Small intestine (tissue), 7 donors: ENCODE results near the gene FIGNL2. TPM values are rescaled to one million over a fixed set of nuclear protein-coding genes. Genes with fewer than 3 reads are reported as not detected.

Source experiments
- DNase-seq, 2 donors: peaks; one replicate each; pipeline versions ENCODE4 v3.0.0 to v3.0.0-alpha.2; 2013
- FAIRE-seq: peaks from 2 replicates; lab custom pipeline; 2012; peaks lifted over from hg19 to GRCh38; lab: Jason Lieb, UNC
- H3K27ac ChIP-seq, 3 donors: one replicate each; pipeline ENCODE4 v1.5.1; 2013; ENCODE audit warnings: low read length in 2 of 3, mild to moderate bottlenecking in 2 of 3, control low read depth in 1 of 3, inconsistent platforms in 1 of 3, low read depth in 1 of 3, moderate library complexity in 1 of 3
- H3K27me3 ChIP-seq, 3 donors: one replicate each; pipeline ENCODE4 v1.6.1; 2013; ENCODE audit warnings: low read length in 3 of 3, inconsistent platforms in 1 of 3; ENCODE audit not compliant: control insufficient read depth in 3 of 3, insufficient read depth in 3 of 3
- H3K36me3 ChIP-seq, 3 donors: one replicate each; pipeline ENCODE4 v1.6.1; 2013; ENCODE audit warnings: low read length in 3 of 3, inconsistent platforms in 1 of 3, low read depth in 1 of 3, mild to moderate bottlenecking in 1 of 3, moderate library complexity in 1 of 3; ENCODE audit not compliant: control insufficient read depth in 3 of 3, insufficient read depth in 2 of 3
- H3K4me1 ChIP-seq, 3 donors: one replicate each; pipeline ENCODE4 v1.6.1; 2013; ENCODE audit warnings: low read length in 2 of 3, inconsistent platforms in 1 of 3, low read depth in 1 of 3, mild to moderate bottlenecking in 1 of 3, moderate library complexity in 1 of 3; ENCODE audit not compliant: control insufficient read depth in 3 of 3, insufficient read depth in 2 of 3
- H3K4me3 ChIP-seq, 3 donors: one replicate each; pipeline ENCODE4 v1.5.1; 2013; ENCODE audit warnings: low read length in 3 of 3, control low read depth in 1 of 3, inconsistent platforms in 1 of 3, low read depth in 1 of 3, mild to moderate bottlenecking in 1 of 3, moderate library complexity in 1 of 3
- H3K9me3 ChIP-seq, 2 donors: one replicate each; pipeline ENCODE4 v1.6.1; 2013; ENCODE audit warnings: low read depth in 1 of 2, low read length in 1 of 2; ENCODE audit not compliant: control insufficient read depth in 2 of 2, insufficient read depth in 1 of 2
- WGBS, 3 donors: extraction: QIAGEN DNeasy Blood & Tissue Kit; methylation state at CpG; one replicate each; pipeline ENCODE4 v1.1.7; 2013; 5-methylcytosine and 5-hydroxymethylcytosine counted together
- polyA plus RNA-seq, 4 donors: library from polyadenylated mRNA; stranded (reverse) in 3 of 4; unstranded in 1 of 4; fragments of 200-250 nt in 3 of 4; fragments of 120-200 nt in 1 of 4; gene quantifications; one replicate each; pipeline versions ENCODE4 v1.2.1 to v1.2.3, GENCODE V29; 2013
- donor health status: healthy with polysubstance abuse.
- donor health status: control.
- donor health status: control.
- donor health status: Bipolar disorder and iron deficiency.
- donor health status: healthy.

FIGNL2 gene
- polyA plus RNA-seq, 4 donors = 0.39 to 0.41 TPM; not detected in 2

GRCh38 chr12:51855586-51856428 lies 7.3 kb upstream of the FIGNL2 start:
- H3K9me3 ChIP-seq = no peaks in the 10 kb centered on the region
- no peak overlapping the region for H3K27ac ChIP-seq
- peaks cover 0 to 32% (median 0%) of the 10 kb centered on the region in 3 donors for H3K27me3 ChIP-seq
- DNase-seq (peak in 1 of 2 donors; percentile 42), FAIRE-seq (no peak)
- no peaks in the 10 kb centered on the region for H3K36me3 ChIP-seq
- H3K4me1 ChIP-seq = peaks cover 0 to 11% (median 0%) of the 10 kb centered on the region in 3 donors
- WGBS, 3 donors = 13 to 33% (median 19%) methylated on average over 21 of the region's 21 CpGs
- H3K4me3 ChIP-seq = peak overlapping the region in 1 of 3 donors; percentile 14

DNA sequence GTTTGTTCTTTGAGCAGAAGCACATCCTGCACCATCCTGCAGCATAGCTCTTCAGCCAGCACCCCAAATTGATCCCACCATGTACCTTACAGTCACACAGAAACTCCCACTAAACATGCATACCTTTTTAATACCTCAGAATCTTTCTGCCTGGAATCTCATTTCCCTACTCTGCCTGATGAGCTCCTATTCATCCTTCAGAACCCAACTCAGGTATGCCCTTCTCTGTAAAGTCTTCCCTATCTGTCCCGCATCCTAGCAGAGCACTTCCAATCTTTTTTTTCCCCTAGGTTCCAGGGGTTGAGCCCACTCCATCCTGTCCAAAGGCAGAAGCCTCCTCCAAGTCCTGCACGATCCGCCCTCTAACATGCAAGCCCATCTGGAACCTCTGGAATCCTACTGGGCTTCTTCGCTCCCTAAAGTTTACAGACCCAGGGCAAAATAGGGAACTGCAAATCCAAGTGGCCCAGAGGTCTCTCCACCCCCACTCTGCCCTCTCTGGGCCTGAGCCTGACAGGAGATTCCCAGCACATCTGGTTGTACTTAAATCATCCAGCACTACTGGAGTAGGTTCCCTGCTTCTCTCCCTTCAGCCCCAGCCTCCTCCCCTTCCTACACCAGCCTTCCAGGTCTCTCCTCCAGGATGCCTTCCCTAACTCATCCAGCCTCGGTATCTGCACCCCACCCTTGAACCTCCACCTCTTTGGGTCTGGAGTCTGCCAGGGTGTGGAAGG lies 4.1 kb upstream of the FIGNL2 start:
- FAIRE-seq (no peak), DNase-seq (no peak)
- WGBS, 3 donors = 76 to 85% (median 79%) methylated on average over 5 of the region's 5 CpGs
- Histone ChIP-seq H3K36me3 (no peaks in the 10 kb centered on the region), H3K4me3 (no peak overlapping the region), H3K27ac (no peak overlapping the region), H3K4me1 (peaks cover 0 to 15% (median 3%) of the 10 kb centered on the region in 3 donors), H3K27me3 (peaks cover 0 to 57% (median 2%) of the 10 kb centered on the region in 3 donors), H3K9me3 (no peaks in the 10 kb centered on the region)

- H3K9me3 ChIP-seq = no peaks in the 10 kb centered on the region
- DNase-seq (no peak), FAIRE-seq (no peak)
- H3K4me3 ChIP-seq = no peak overlapping the region
- peaks cover 0 to 21% (median 4%) of the 10 kb centered on the region in 3 donors for H3K4me1 ChIP-seq
- H3K27ac ChIP-seq = no peak overlapping the region
- WGBS, 3 donors = 46 to 53% (median 52%) methylated on average over 7 to 8 of the region's 8 CpGs
- peaks cover 0 to 60% (median 2%) of the 10 kb centered on the region in 3 donors for H3K27me3 ChIP-seq
- no peaks in the 10 kb centered on the region for H3K36me3 ChIP-seq
Observed at GRCh38 chr12:51851413-51852124, 3.1 kb upstream of the FIGNL2 start.

DNA sequence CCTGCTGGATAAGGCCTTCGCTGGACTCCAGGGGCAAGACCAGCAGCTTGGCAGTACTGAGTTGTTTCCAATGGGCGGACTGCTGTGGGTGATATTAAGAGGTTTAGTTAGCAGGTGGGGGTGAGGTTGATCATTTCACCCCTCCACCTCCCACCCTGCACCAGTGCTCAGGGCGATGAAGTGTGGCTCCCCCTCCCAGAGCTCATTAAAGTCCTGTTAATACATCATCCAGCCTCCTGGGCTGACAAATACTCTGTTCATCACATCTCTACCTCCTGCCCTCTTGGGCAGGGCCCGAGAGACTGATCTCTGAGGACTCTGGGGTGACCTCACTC lies 2.4 kb upstream of the FIGNL2 start:
- no peaks in the 10 kb centered on the region for H3K36me3 ChIP-seq
- H3K9me3 ChIP-seq = no peaks in the 10 kb centered on the region
- peaks cover 0 to 21% (median 4%) of the 10 kb centered on the region in 3 donors for H3K4me1 ChIP-seq
- H3K4me3 ChIP-seq = no peak overlapping the region
- 71 to 83% (median 79%) methylated on average over 4 of the region's 4 CpGs for WGBS, 3 donors
- H3K27ac ChIP-seq = no peak overlapping the region
- FAIRE-seq (no peak), DNase-seq (no peak)
- H3K27me3 ChIP-seq = peaks cover 4 to 60% (median 6%) of the 10 kb centered on the region in 3 donors

DNA sequence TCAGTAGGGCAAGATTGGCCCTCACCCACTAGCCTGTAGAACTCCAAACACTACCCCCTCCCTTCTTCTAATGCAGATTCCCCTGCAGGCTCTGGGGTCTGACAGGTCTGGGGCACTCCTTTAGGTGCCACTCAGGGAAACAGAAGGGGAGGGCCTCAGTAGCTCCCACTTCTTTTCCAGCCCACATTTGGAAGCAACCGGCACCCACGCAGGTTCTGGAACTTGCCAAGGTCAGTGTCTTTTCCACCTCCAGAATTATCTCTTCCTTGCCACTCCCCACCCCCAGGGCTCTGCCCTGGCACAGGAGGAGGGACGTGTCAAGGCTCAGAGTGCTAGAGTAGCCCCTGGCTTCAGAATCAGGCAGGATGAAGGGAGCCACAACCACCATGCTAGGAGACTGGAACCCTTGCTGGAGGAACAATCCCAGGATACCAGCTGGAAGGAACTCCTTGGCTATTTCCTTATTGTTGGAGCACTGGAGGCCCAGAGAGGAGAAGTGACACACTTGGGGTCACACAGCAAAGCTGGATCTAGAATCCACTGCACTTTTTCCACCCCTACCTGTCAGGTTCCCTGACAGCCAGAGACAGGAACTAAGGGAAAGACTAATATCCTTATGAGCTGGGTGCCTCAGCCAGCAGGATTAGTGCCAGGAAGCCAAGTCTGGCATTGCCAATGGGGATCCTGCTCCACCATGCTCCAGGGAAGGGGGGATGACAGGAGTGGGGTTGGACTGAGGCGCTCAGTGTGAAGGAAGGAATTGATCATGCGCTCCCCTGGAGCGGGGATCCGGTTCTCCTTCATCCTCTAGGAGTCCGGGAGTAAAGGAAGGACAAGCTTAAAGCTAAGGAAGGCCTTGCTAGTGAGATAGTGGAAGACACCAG lies 1.8 kb upstream of the FIGNL2 start:
- FAIRE-seq (no peak), DNase-seq (no peak)
- Histone ChIP-seq H3K4me3 (no peak overlapping the region), H3K36me3 (no peaks in the 10 kb centered on the region), H3K27ac (no peak overlapping the region), H3K27me3 (peaks cover 7 to 61% (median 9%) of the 10 kb centered on the region in 3 donors), H3K9me3 (no peaks in the 10 kb centered on the region), H3K4me1 (peaks cover 0 to 22% (median 4%) of the 10 kb centered on the region in 3 donors)
- WGBS, 3 donors = 80 to 84% (median 80%) methylated on average over 8 of the region's 8 CpGs

DNA sequence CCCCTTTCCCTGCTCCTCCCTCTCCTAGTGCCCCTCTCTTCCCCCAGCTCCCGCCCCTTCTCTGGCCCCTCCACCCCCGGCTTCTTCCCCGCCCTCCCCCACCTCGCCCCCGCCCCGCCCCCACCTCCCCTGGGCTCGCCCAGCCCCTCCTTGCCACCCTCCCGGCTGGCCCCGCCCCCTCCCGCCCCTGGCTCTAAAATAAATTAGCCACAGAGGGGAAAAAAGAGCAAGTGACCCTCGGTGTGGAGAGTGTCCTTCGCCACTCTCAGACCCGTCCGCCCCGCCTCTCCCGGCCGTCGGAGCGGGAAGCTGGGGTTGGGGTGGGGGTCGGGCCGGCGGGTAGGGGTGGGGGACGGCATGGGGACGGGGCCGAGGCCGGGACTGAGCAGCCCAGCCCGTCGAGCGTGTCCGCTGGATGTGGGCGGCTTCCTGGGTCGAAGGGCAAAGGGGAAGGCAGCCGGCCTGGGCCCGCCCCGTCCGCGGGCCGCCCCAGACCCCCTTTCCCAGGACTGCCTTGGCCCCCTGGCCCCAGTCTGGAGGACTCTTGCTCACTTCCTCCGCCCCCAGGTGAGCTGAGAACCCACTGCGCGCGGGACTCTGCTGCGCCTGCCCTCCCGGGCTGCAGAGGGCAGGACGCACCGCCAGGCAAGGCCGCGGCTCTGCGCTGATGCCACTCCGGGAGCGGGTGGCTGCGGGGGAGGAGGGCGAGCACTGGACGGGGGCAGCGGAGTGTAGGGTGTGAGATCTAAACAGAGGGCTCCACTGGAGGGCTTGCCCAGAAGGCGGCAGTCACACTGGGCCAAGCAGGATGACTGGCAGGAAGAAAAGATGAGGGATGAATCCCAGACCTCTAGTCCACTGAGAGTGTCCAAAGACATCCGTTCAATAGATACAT lies 570 bp upstream of the FIGNL2 start:
- FAIRE-seq (no peak), DNase-seq (peak in 1 of 2 donors; percentile 42)
- no peaks in the 10 kb centered on the region for H3K9me3 ChIP-seq
- WGBS, 3 donors = 27 to 36% (median 30%) methylated on average over 33 to 57 of the region's 57 CpGs
- no peak overlapping the region for H3K27ac ChIP-seq
- peaks cover 8 to 72% (median 13%) of the 10 kb centered on the region in 3 donors for H3K27me3 ChIP-seq
- peaks cover 0 to 26% (median 4%) of the 10 kb centered on the region in 3 donors for H3K4me1 ChIP-seq
- H3K36me3 ChIP-seq = no peaks in the 10 kb centered on the region
- peak overlapping the region in 2 of 3 donors; percentile 5 to 33 for H3K4me3 ChIP-seq
